K562 (cell line): ENCODE results near the gene SERHL2. TPM values are rescaled to one million over a fixed set of nuclear protein-coding genes. Genes with fewer than 3 reads are reported as not detected.

ENCODE experiments used
- ATAC-seq: fragments of 200-7000 bp; cut with Tn5 transposase; 3 replicates; pipeline ENCODE4 v1.9.1; 2020; ENCODE audit warnings: moderate library complexity
- BruUV-seq: library from RNA; stranded (reverse); fragments of 400-500 nt; replicated peaks from 2 replicates; lab custom pipeline; 2021; lab: Mats Ljungman, UMichigan
- CTCF ChIA-PET: fragments of 300-600 bp; formaldehyde crosslinking; extraction: SDS; loops from one replicate; lab custom pipeline; 2021; ENCODE audit warnings: low intra/inter-chr PET ratio; lab: Yijun Ruan, JAX
- POLR2A ChIA-PET: fragments of 300-600, 350-650 bp; sonication (Branson Sonifier 250); formaldehyde crosslinking; extraction: SDS; loops from one replicate; lab custom pipeline; 2021; ENCODE audit warnings: antibody characterized with exemption, inconsistent platforms; lab: Yijun Ruan, JAX
- DNase-seq, 4 experiments: peaks; one replicate each; pipeline versions ENCODE4 v3.0.0 to v3.0.0-alpha.2; 2011 to 2018; ENCODE audit warnings: low spot score in 3 of 4, mixed read lengths in 3 of 4; ENCODE audit errors: extremely low read depth in 1 of 4
- FAIRE-seq: peaks from 2 replicates; lab custom pipeline; 2011; peaks lifted over from hg19 to GRCh38; lab: Jason Lieb, UNC
- H2AFZ ChIP-seq: 2 replicates; pipeline ENCODE4 v1.6.0; 2011; ENCODE audit warnings: low read depth, low read length, control low read depth, inconsistent platforms
- H3K27ac ChIP-seq: fragments of 200-600 bp; 3 replicates; pipeline ENCODE4 v1.8.0; 2011; ENCODE audit warnings: low read depth, mild to moderate bottlenecking, control low read depth, inconsistent platforms, low read length, moderate library complexity, mixed read lengths; ENCODE audit errors: extremely low read depth
- H3K27me3 ChIP-seq, 2 experiments: fragments of 300-600 bp in 1 of 2; 2 replicates in 1 of 2; 3 replicates in 1 of 2; pipeline versions ENCODE4 v1.6.0 to v1.8.0; 2011; ENCODE audit warnings: inconsistent platforms in 2 of 2, low read length in 2 of 2, mild to moderate bottlenecking in 1 of 2, mixed read lengths in 1 of 2, moderate library complexity in 1 of 2; ENCODE audit not compliant: control insufficient read depth in 2 of 2, insufficient read depth in 2 of 2
- H3K36me3 ChIP-seq: fragments of 300-600 bp; 3 replicates; pipeline ENCODE4 v1.8.0; 2011; ENCODE audit warnings: mild to moderate bottlenecking, low read length, inconsistent platforms; ENCODE audit not compliant: control insufficient read depth, insufficient read depth
- H3K4me1 ChIP-seq, 2 experiments: fragments of 200-600 bp in 1 of 2; replicated peaks in 1 of 2; 2 replicates in 1 of 2; 3 replicates in 1 of 2; pipeline versions ENCODE4 v1.5.1 to v1.8.0; 2011; ENCODE audit warnings: inconsistent platforms in 2 of 2, low read length in 2 of 2, mild to moderate bottlenecking in 1 of 2, mixed read lengths in 1 of 2, moderate library complexity in 1 of 2; ENCODE audit not compliant: control insufficient read depth in 2 of 2, insufficient read depth in 2 of 2
- H3K4me2 ChIP-seq: 2 replicates; pipeline ENCODE4 v1.6.1; 2011; ENCODE audit warnings: low read length, control low read depth, inconsistent platforms, mixed read lengths; ENCODE audit not compliant: insufficient read depth
- H3K4me3 ChIP-seq: fragments of 200-600 bp; sonication (generic), shearing (Covaris generic); 2 replicates; pipeline ENCODE4 v1.5.1; 2016; ENCODE audit warnings: control low read depth, inconsistent platforms
- H3K79me2 ChIP-seq: fragments of 200-600 bp; 3 replicates; pipeline ENCODE4 v1.8.0; 2011; ENCODE audit warnings: low read length, inconsistent platforms; ENCODE audit not compliant: control insufficient read depth, insufficient read depth
- H3K9ac ChIP-seq, 2 experiments: 2 replicates each; pipeline versions ENCODE4 v1.6.0 to v1.6.1; 2011; ENCODE audit warnings: low read depth in 2 of 2, low read length in 2 of 2, control low read depth in 1 of 2, inconsistent platforms in 1 of 2, mild to moderate bottlenecking in 1 of 2, mixed read lengths in 1 of 2; ENCODE audit not compliant: insufficient read depth in 1 of 2
- H3K9me1 ChIP-seq: one replicate; pipeline ENCODE4 v1.6.0; 2011; ENCODE audit warnings: inconsistent platforms, mild to moderate bottlenecking, low read length, moderate library complexity; ENCODE audit not compliant: control insufficient read depth, insufficient read depth
- H3K9me3 ChIP-seq: replicated peaks from 2 replicates; pipeline ENCODE4 v1.5.1; 2011; ENCODE audit warnings: low read depth, low read length, inconsistent platforms; ENCODE audit not compliant: control insufficient read depth, insufficient read depth
- H4K20me1 ChIP-seq: replicated peaks from 2 replicates; pipeline ENCODE4 v1.6.1; 2011; ENCODE audit warnings: low read length, inconsistent platforms, mixed read lengths; ENCODE audit not compliant: control insufficient read depth, insufficient read depth
- ZNF398 ChIP-seq: fragments of 250-450 bp; sonication (Bioruptor Pico); IDR thresholded peaks from 2 replicates; pipeline ENCODE4 v1.8.0; 2021; ENCODE audit warnings: moderate library complexity, mild to moderate bottlenecking, inconsistent platforms
- WGBS: fragments of 100-300 bp; shearing (Covaris generic); methylation state at CpG from one replicate; pipeline ENCODE4 v1.1.6; 2016; ENCODE audit warnings: low coverage, mixed read lengths; ENCODE audit not compliant: insufficient coverage; ENCODE audit errors: missing lambda C conversion rate; 5-methylcytosine and 5-hydroxymethylcytosine counted together
- in situ Hi-C: fragments of 300-500 bp; cut with MboI; formaldehyde crosslinking; loops from 4 replicates; pipeline ENCODE4 v1.15.0; 2018; ENCODE audit warnings: inconsistent platforms, mixed read lengths
- intact Hi-C: fragments of 100-400 bp; cut with micrococcal nuclease; formaldehyde crosslinking; loops from 2 replicates; pipeline ENCODE4 v1.14.2; 2022
- polyA plus RNA-seq, 8 experiments: library from polyadenylated mRNA; depleted of rRNA in 4 of 8; stranded (reverse) in 5 of 8; unstranded in 3 of 8; fragments of >200 nt; fragmentation: Nextera tagmentation in 2 of 8; fragmentation: Illumina TruSeq in 1 of 8; extraction: Ambion mirVana in 2 of 8; extraction: Trizol in 1 of 8; gene quantifications; 2 replicates each; pipeline versions ENCODE4 v1.2.1 to v1.2.3, GENCODE V29; 2011 to 2014; ENCODE audit warnings: inconsistent platforms in 1 of 8, missing spikeins in 1 of 8
- total RNA-seq, 7 experiments: library from RNA; depleted of rRNA in 6 of 7; stranded (reverse); fragments of >200 nt in 6 of 7; fragmentation: Illumina TruSeq in 2 of 7; extraction: Trizol in 2 of 7; gene quantifications; 2 replicates each; pipeline versions ENCODE4 v1.2.1 to v1.2.3, GENCODE V29; 2011 to 2021; ENCODE audit warnings: low replicate concordance in 1 of 7
- TF ChIP-seq, protein P1 (sequence below): sonication (generic); formaldehyde crosslinking; IDR thresholded peaks from 2 replicates; pipeline ENCODE4 v1.8.1; 2023; ENCODE audit warnings: mild to moderate bottlenecking, missing genetic modification reagents

SERHL2 gene
- total and polyA plus RNA-seq, 9 of the 15 experiments (the other 6 are each of a cell fraction or from before 2014, with no cell fraction given), result 19.9 to 62.6 (median 25.2) TPM

DNA sequence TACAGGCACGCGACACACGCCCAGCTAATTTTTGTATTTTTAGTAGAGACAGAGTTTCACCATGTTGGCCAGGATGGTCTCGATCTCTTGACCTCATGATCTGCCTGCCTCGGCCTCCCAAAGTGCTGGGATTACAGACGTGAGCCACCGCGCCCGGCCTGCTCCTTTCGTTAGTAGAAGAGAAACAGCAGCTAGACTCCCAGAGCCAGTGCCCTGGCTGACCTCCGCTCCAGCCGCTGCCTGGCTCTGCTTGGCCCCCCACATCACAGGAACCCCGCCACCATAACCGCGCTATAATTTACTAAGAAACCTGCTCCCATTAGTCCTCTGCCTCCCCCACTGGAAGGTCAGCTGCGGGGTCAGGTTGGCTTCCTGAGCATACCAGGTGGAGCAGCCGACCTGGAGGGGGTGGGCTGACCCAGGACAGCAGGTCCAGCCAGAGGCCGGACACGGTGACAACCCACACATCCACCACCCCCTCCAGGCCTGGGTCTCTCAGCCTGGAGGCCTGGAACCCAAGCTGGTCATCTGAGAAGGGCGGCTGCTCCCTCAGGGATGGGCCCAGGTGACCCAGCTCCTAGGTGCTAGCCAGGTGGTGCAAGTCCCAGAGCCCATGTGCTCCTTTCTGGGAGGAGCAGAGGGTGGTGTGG is 68.4 kb downstream of the SERHL2 start:
- no peak for ATAC-seq
- no peaks in the 10 kb centered on the region for H3K79me2 ChIP-seq
- H3K36me3 ChIP-seq, result peaks cover 43% of the 10 kb centered on the region; the same call in 1 of the 3 replicates
- H3K27me3 ChIP-seq, result no peaks in the 10 kb centered on the region
- BruUV-seq, result no TSS peak
- intact Hi-C loops (loop anchor here (10.0 kb wide), 1 partner anchor 73 kb away; no protein-coding TSS in a partner anchor), in situ Hi-C loops (no loop called here)
- no peaks in the 10 kb centered on the region for H4K20me1 ChIP-seq
- DNase-seq, result no peak
- H3K9ac ChIP-seq, result no peak overlapping the region; a peak in 1 of 4 replicates
- H3K4me1 ChIP-seq, result peaks cover 17 to 49% of the 10 kb centered on the region in 2 experiments; a peak in 4 of 5 replicates
- ChIA-PET CTCF (interaction anchor here (0.9 to 1.5 kb wide), 3 partner anchors 81 to 245 kb away, joined by 3 to 9 read pairs (median 5); no protein-coding TSS in a partner anchor), POLR2A (interaction anchor here (0.7 kb wide), 1 partner anchor 21 kb away, joined by 3 read pairs; no protein-coding TSS in a partner anchor)
- peaks cover 4% of the 10 kb centered on the region for H3K9me1 ChIP-seq
- no peak overlapping the region for H3K4me2 ChIP-seq
- 66% methylated on average over 4 of the region's 20 CpGs for WGBS
- no peaks in the 10 kb centered on the region for H3K9me3 ChIP-seq
- no peak overlapping the region for H3K4me3 ChIP-seq
- H2AFZ ChIP-seq, result no peak overlapping the region
- H3K27ac ChIP-seq, result no peak overlapping the region
- no peak for TF ChIP-seq ZNF398
- TF ChIP-seq, protein P1, sequence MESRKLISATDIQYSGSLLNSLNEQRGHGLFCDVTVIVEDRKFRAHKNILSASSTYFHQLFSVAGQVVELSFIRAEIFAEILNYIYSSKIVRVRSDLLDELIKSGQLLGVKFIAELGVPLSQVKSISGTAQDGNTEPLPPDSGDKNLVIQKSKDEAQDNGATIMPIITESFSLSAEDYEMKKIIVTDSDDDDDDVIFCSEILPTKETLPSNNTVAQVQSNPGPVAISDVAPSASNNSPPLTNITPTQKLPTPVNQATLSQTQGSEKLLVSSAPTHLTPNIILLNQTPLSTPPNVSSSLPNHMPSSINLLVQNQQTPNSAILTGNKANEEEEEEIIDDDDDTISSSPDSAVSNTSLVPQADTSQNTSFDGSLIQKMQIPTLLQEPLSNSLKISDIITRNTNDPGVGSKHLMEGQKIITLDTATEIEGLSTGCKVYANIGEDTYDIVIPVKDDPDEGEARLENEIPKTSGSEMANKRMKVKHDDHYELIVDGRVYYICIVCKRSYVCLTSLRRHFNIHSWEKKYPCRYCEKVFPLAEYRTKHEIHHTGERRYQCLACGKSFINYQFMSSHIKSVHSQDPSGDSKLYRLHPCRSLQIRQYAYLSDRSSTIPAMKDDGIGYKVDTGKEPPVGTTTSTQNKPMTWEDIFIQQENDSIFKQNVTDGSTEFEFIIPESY (CRISPR knock-in tag), result 0 out of 2 replicates have a peak, but pooled peaks have one; percentile 20
- TF ChIP-seq, all 486 proteins: peak for 1
- no peak for FAIRE-seq
